Motor neuron (in vitro differentiated cells): ENCODE results near the gene SLC39A11. TPM values are rescaled to one million over a fixed set of nuclear protein-coding genes. Genes with fewer than 3 reads are reported as not detected.

ENCODE experiments used
- ATAC-seq, 8 experiments: fragments of 200-7000 bp; cut with Tn5 transposase; replicated peaks in 6 of 8; 2 replicates each; pipeline ENCODE4 v1.8.0; 2021; ENCODE audit warnings: mild to moderate bottlenecking in 8 of 8, moderate library complexity in 8 of 8
- H3K27ac ChIP-seq, 2 donors: fragments of 250-450 bp; sonication (Bioruptor Pico); 2 replicates each; pipeline ENCODE4 v1.9.0; 2021; ENCODE audit warnings: antibody characterized with exemption in 2 of 2, mild to moderate bottlenecking in 2 of 2, moderate library complexity in 1 of 2
- H3K4me1 ChIP-seq, 2 donors: fragments of 250-450 bp; sonication (Bioruptor Pico); replicated peaks in 1 of 2; 2 replicates each; pipeline ENCODE4 v1.6.1; 2021; ENCODE audit warnings: antibody characterized with exemption in 2 of 2, mild to moderate bottlenecking in 2 of 2, moderate library complexity in 1 of 2
- H3K4me3 ChIP-seq, 5 donors: fragments of 250-450 bp; sonication (Bioruptor Pico); 2 replicates each; pipeline ENCODE4 v1.9.0; 2021; ENCODE audit warnings: antibody characterized with exemption in 5 of 5, mild to moderate bottlenecking in 5 of 5, moderate library complexity in 4 of 5
- WGBS, 10 experiments: fragments of 450-650 bp; shearing (Covaris generic); methylation state at CpG; one replicate each; pipeline ENCODE4 v1.0.0; 2022; 5-methylcytosine and 5-hydroxymethylcytosine counted together
- in situ Hi-C, 9 experiments: fragments of 400-800 bp; cut with MboI; loops; one replicate each; pipeline ENCODE4 v1.15.0; 2021; ENCODE audit warnings: low sequenced_read_pairs in 9 of 9, low pct_unique_long_range_greater_than_20kb in 2 of 9; ENCODE audit not compliant: unreplicated experiment in 9 of 9
- total RNA-seq, 8 experiments: library from RNA; unstranded; fragments of 300-600 nt; gene quantifications; 2 replicates each; pipeline versions ENCODE4 v1.2.3 to v1.2.4, GENCODE V29; 2022

SLC39A11 gene
- total RNA-seq, 8 experiments from 2014 or later, result 5.3 to 27.3 (median 10.8) TPM

DNA sequence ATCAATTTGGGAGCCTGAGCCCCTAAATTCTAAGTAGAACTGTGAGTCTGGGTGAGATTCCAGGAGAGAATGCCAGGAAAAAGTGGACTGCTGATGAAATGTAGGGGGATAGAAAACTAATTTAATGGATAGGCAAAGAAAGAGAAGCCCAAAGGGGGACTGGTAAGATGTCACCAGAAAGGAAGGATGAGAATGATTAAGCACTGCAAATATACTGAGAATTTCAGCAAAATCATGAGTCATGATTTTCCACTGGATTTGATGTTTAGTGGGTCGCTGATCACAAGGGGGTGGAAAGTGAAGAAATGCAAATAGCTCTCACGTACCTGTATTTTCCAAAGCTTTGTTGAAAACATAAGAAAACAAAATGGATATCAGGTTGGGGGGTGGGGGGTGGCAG, 201.8 kb downstream of the SLC39A11 start:
- WGBS, 10 experiments, result 26 to 100% (median 84%) methylated on average over 1 to 2 of the region's 2 CpGs; no CpG with 5 or more reads in 2 of the 10 experiments
- no peak overlapping the region for H3K27ac ChIP-seq
- in situ Hi-C loops, result no loop called here

GRCh38 chr17:72887917-72888316, 204.6 kb downstream of the SLC39A11 start:
- Histone ChIP-seq H3K4me1 (no peaks in the 10 kb centered on the region), H3K27ac (no peak overlapping the region), H3K4me3 (no peak overlapping the region)
- WGBS, 10 experiments, result 40 to 100% (median 73%) methylated on average over 2 to 4 of the region's 4 CpGs
- ATAC-seq, result no peak
- in situ Hi-C loops, result no loop called here

More for the DNA sequence above, 201.8 kb downstream of the SLC39A11 start:
- Histone ChIP-seq H3K4me3 (no peak overlapping the region), H3K4me1 (no peaks in the 10 kb centered on the region)
- ATAC-seq, result no peak

- H3K4me1 ChIP-seq, result no peaks in the 10 kb centered on the region
- H3K27ac ChIP-seq, result no peak overlapping the region
- no peak overlapping the region for H3K4me3 ChIP-seq
- 81 to 100% (median 95%) methylated on average over 3 to 8 of the region's 8 CpGs for WGBS, 10 experiments
- no peak for ATAC-seq
- in situ Hi-C loops, result no loop called here
Observed at GRCh38 chr17:72887322-72887721, 205.2 kb downstream of the SLC39A11 start.

GRCh38 chr17:72886622-72887021, 205.9 kb downstream of the SLC39A11 start:
- Histone ChIP-seq H3K27ac (no peak overlapping the region), H3K4me1 (no peaks in the 10 kb centered on the region), H3K4me3 (no peak overlapping the region)
- no peak for ATAC-seq
- in situ Hi-C loops, result no loop called here
- 80 to 100% (median 86%) methylated on average over 1 to 3 of the region's 3 CpGs; no CpG with 5 or more reads in 4 of the 10 experiments for WGBS, 10 experiments

GRCh38 chr17:72884066-72884465, 208.4 kb downstream of the SLC39A11 start:
- Histone ChIP-seq H3K4me3 (no peak overlapping the region), H3K4me1 (no peaks in the 10 kb centered on the region), H3K27ac (no peak overlapping the region)
- ATAC-seq, result no peak
- in situ Hi-C loops, result no loop called here
- 63 to 100% (median 90%) methylated on average over 1 to 2 of the region's 2 CpGs; no CpG with 5 or more reads in 2 of the 10 experiments for WGBS, 10 experiments

DNA sequence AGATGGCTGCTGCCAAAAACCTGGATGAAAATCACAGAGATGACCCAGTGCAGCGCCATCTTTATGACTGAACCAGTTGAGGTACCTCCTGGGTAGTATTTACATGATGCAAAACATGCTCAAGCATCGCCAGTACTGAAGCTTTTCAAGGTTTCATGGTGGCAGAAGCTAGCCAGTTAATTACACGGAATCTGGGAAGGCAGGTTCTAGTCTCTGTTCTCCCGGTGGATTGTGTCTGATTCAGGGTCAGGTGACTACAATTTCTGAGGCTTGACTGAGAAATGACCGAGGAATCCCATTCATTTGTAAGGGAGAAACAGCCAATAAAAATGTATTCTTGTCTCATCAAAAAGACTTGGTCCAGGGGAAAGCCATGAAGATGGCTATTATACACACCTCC, 209.1 kb downstream of the SLC39A11 start:
- Histone ChIP-seq H3K4me3 (no peak overlapping the region), H3K27ac (no peak overlapping the region), H3K4me1 (no peaks in the 10 kb centered on the region)
- in situ Hi-C loops, result no loop called here
- 77 to 100% (median 97%) methylated on average over 3 to 5 of the region's 5 CpGs; no CpG with 5 or more reads in 4 of the 10 experiments for WGBS, 10 experiments
- ATAC-seq, result no peak

DNA sequence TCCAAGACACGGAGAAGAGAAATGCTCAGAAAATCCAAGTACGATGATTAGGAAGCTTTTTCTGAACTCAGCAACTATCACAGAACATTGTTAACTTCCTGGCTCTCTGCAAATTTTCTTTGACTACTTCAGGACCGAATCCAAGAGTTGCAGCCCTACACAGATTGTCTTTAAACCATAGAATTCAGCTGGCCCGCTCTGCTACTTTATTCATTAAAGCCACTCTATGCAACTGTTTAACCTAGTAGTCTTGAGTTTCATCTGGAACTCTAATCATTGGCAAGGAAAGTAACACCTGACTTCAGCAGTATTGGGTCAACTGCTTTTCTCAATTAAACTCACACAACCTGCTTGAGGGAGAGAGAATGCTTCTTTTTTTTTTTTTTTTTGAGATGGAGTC, 210.1 kb downstream of the SLC39A11 start:
- ATAC-seq, result no peak
- H3K4me1 ChIP-seq, result no peaks in the 10 kb centered on the region
- in situ Hi-C loops, result no loop called here
- no peak overlapping the region for H3K27ac ChIP-seq
- no peak overlapping the region for H3K4me3 ChIP-seq
- 65 to 100% (median 92%) methylated on average over 1 to 4 of the region's 4 CpGs; no CpG with 5 or more reads in 1 of the 10 experiments for WGBS, 10 experiments

GRCh38 chr17:72879877-72880276, 212.6 kb downstream of the SLC39A11 start:
- H3K4me3 ChIP-seq, result no peak overlapping the region
- in situ Hi-C loops, result no loop called here
- ATAC-seq, result no peak
- no peaks in the 10 kb centered on the region for H3K4me1 ChIP-seq
- WGBS, 10 experiments, result 82 to 92% (median 83%) methylated on average over 1 to 2 of the region's 2 CpGs; no CpG with 5 or more reads in 6 of the 10 experiments
- H3K27ac ChIP-seq, result no peak overlapping the region

GRCh38 chr17:72878975-72879660, 213.4 kb downstream of the SLC39A11 start:
- 85 to 100% (median 94%) methylated on average over 1 to 5 of the region's 6 CpGs for WGBS, 10 experiments
- H3K27ac ChIP-seq, result no peak overlapping the region

DNA sequence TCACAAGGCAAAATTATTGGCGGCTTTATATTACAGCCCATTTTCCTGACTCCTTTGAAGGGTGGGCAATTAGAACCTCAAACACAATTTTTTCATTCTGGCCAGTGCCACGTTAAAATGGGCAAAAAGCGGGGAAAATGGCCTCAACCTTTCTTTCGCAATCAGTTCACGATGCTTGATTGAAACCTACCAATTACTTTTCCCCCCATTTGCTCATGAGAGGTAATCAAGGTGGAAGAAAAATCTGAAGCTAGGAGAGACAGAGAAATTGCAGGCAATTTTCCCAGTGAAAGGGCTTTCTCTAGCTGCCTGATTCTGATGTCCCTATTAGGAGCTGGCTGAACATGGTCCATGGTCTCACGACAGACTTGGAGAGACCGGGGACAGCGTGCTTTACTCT, 215.1 kb downstream of the SLC39A11 start:
- ATAC-seq, result no peak
- Histone ChIP-seq H3K4me3 (no peak overlapping the region), H3K27ac (no peak overlapping the region), H3K4me1 (no peaks in the 10 kb centered on the region)
- in situ Hi-C loops, result no loop called here
- 86 to 100% (median 96%) methylated on average over 3 to 8 of the region's 8 CpGs; no CpG with 5 or more reads in 3 of the 10 experiments for WGBS, 10 experiments

More at GRCh38 chr17:72878975-72879660, 213.4 kb downstream of the SLC39A11 start:
- Histone ChIP-seq H3K4me1 (no peaks in the 10 kb centered on the region), H3K4me3 (no peak overlapping the region)
- in situ Hi-C loops, result no loop called here
- no peak for ATAC-seq

GRCh38 chr17:72876413-72876812, 216.1 kb downstream of the SLC39A11 start:
- ATAC-seq, result no peak

DNA sequence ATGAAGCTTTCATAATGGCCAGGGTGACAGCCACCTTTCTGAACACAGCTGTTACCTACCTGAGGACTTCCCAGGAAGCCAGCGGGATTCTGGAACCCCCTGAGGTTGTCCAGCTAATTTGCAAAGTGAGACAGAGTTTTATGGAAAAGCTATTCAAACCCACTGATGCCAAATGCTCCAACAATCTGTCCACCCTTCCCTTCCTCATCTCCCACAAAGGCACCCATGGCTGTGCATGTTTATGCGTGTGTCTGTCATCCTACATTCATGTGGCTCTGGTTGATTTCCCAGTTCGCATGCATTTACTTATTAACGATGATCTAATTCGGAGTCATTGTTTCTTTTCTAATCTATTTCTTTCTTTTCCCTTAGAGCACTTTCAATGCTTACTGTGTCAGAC, 217.1 kb downstream of the SLC39A11 start:
- ATAC-seq, result no peak
- in situ Hi-C loops, result no loop called here
- Histone ChIP-seq H3K27ac (no peak overlapping the region), H3K4me1 (no peaks in the 10 kb centered on the region), H3K4me3 (no peak overlapping the region)
- 16 to 100% (median 89%) methylated on average over 1 to 5 of the region's 5 CpGs; no CpG with 5 or more reads in 1 of the 10 experiments for WGBS, 10 experiments

More at GRCh38 chr17:72876413-72876812, 216.1 kb downstream of the SLC39A11 start:
- 83 to 100% (median 100%) methylated on average over 1 of the region's 1 CpG; no CpG with 5 or more reads in 3 of the 10 experiments for WGBS, 10 experiments
- Histone ChIP-seq H3K4me1 (no peaks in the 10 kb centered on the region), H3K27ac (no peak overlapping the region), H3K4me3 (no peak overlapping the region)
- in situ Hi-C loops, result no loop called here

- ATAC-seq, result no peak
- Histone ChIP-seq H3K4me3 (no peak overlapping the region), H3K27ac (no peak overlapping the region), H3K4me1 (no peaks in the 10 kb centered on the region)
- WGBS, 10 experiments, result 40 to 100% (median 91%) methylated on average over 1 to 7 of the region's 9 CpGs; no CpG with 5 or more reads in 1 of the 10 experiments
- in situ Hi-C loops, result no loop called here
Observed at GRCh38 chr17:72872396-72872795, 220.1 kb downstream of the SLC39A11 start.
